ENCODE results near the gene DPYD. TPM values are rescaled to one million over a fixed set of nuclear protein-coding genes. Genes with fewer than 3 reads are reported as not detected.

The DPYD gene
- total and polyA plus RNA-seq, 9 of the 15 experiments (the other 6 are each of a cell fraction or from before 2014, with no cell fraction given): 0.03 to 0.25 (median 0.08) TPM; not detected in 2

GRCh38 chr1:97424209-97424608 is 496.6 kb downstream of the DPYD start (continued):
- no peak for TF ChIP-seq TOE1 (IDR thresholded peaks at IDR 0.05; ENCODE audit: borderline replicate concordance)
- TF ChIP-seq TOE1 (CRISPR knock-in tag; IDR thresholded peaks at IDR 0.05; ENCODE audit: borderline replicate concordance, low read depth): no peak
- TF ChIP-seq SMARCE1 (IDR thresholded peaks at IDR 0.05): no peak
- no peak for TF ChIP-seq ZNF696 (CRISPR knock-in tag; conservative IDR thresholded peaks at IDR 0.05)
- no peak for TF ChIP-seq NR0B1 (IDR thresholded peaks at IDR 0.05; ENCODE audit: partially characterized antibody)
- no peak for TF ChIP-seq TFAP4 (CRISPR knock-in tag; IDR thresholded peaks at IDR 0.05; ENCODE audit: borderline replicate concordance)

GRCh38 chr1:97423403-97423802 is 497.4 kb downstream of the DPYD start:
- in situ Hi-C loops (cut with MboI): no loop called here
- H3K9me3 ChIP-seq (replicated peaks; ENCODE audit: control insufficient read depth, insufficient read depth, low read depth, low read length): no peaks in the 10 kb centered on the region
- H3K4me2 ChIP-seq (ENCODE audit: insufficient read depth, low read length): no peak overlapping the region
- no peaks in the 10 kb centered on the region for H3K4me1 ChIP-seq (replicated peaks in 1 of 2; ENCODE audit: control insufficient read depth in 2 of 2, insufficient read depth in 2 of 2, low read length in 2 of 2)
- FAIRE-seq: no peak
- no peaks in the 10 kb centered on the region for H4K20me1 ChIP-seq (replicated peaks; ENCODE audit: control insufficient read depth, insufficient read depth, low read length)
- no peaks in the 10 kb centered on the region for H3K36me3 ChIP-seq (ENCODE audit: control insufficient read depth, insufficient read depth, low read length)
- no peak overlapping the region for H2AFZ ChIP-seq (ENCODE audit: low read depth, low read length)
- no peaks in the 10 kb centered on the region for H3K27me3 ChIP-seq (ENCODE audit: control insufficient read depth in 2 of 2, insufficient read depth in 2 of 2, low read length in 2 of 2)
- ChIA-PET POLR2A (interaction anchor here (0.6 kb wide), 1 partner anchor 48 kb away, joined by 3 read pairs; no protein-coding TSS in a partner anchor), CTCF (ENCODE audit: low intra/inter-chr PET ratio) (no interaction called here)
- ATAC-seq: no peak
- TF ChIP-seq ZNF217 (CRISPR knock-in tag; IDR thresholded peaks at IDR 0.05) (no peak), ETS1 (conservative IDR thresholded peaks at IDR 0.05; ENCODE audit: control insufficient read depth, low read depth, low read length) (no peak)
- H3K9ac ChIP-seq (ENCODE audit: insufficient read depth in 1 of 2, low read depth in 2 of 2, low read length in 2 of 2): no peak overlapping the region
- no peak overlapping the region for H3K4me3 ChIP-seq
- H3K9me1 ChIP-seq (ENCODE audit: control insufficient read depth, insufficient read depth, low read length): no peaks in the 10 kb centered on the region
- intact Hi-C loops (cut with micrococcal nuclease): no loop called here
- WGBS (ENCODE audit: insufficient coverage, low coverage, missing lambda C conversion rate): 0% methylated on average over 2 of the region's 2 CpGs
- no TSS peak for BruUV-seq (replicated peaks)
- no peak for DNase-seq (ENCODE audit: extremely low read depth in 1 of 4, low spot score in 3 of 4)
- H3K27ac ChIP-seq (ENCODE audit: extremely low read depth, low read depth, low read length): no peak overlapping the region
- H3K79me2 ChIP-seq (ENCODE audit: control insufficient read depth, insufficient read depth, low read length): no peaks in the 10 kb centered on the region
